ENCODE measurements around the gene SNX21.
"Not testable (repeated sequence)": the region's sequence is repeated elsewhere in the genome, so short reads cannot be mapped to it uniquely, and the experiment has no call there.

The SNX21 gene

GRCh38 chr20:45833030-45833882, at the start of gene SNX21:
SNX21 (plus strand) TSS chr20:45833799; CDS start chr20:45833920, 121 bp downstream.
- no peak for DNase-seq (ENCODE audit: low read depth in 3 of 3, low spot score in 1 of 3)

DNA sequence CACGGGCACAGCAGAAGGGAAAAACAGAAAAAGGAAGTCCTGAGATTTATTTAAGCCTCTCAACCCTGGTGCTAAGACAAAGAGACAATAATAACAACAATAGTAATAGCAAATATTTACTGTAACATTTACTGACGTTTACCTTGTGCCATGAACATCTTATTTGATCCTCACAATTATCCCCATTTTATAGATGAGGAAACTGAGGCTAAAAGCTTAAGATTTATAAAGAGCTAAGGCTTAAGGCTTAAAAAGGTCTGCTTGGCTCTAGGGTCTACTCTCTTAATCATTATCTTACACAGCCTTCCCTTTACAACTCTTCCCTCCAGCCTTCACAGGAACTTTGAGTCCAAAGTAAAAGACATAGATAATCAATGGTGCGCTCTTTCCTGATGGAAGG, 45.2 kb upstream of the SNX21 start:
- no peak for DNase-seq (ENCODE audit: low read depth in 3 of 3, low spot score in 1 of 3)

DNA sequence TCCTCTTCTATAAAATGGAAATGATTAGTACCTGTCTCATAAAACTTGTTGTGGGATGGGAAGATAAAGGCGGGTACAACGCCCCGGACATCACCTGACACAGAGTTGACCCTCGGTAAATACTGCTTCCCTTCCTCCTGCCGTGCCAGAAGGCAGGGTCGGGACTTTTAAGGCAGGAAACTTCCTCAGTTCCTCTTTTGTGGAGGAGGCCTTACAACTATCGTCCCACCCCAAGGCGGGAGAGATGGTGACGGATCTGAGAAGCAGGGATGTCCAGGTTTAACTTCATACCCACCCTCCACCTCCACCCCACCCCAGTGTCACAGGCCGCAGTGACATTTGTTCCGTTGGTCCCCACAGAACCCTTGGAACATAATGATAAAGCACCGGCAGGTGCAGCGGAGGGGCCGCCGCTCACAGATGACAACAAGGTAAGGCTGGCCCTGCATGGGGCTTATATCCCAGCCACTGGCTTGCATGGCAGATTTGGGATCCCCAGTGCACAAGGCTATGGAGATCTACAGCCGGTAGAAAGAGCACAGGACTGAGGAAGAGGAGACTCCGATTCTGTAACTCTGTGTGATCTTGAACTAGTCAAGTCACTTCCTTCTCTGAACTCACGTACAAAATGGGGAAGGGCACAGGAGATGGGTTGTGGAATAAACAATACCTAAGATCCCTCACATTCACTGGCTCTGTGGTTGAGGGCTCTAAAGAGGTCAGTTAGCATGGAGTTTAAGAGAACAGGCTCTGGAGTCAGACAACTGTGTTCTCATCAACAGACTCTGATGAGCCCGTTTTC, 41.1 kb upstream of the SNX21 start:
- no peak for DNase-seq (ENCODE audit: low read depth in 3 of 3, low spot score in 1 of 3)

DNA sequence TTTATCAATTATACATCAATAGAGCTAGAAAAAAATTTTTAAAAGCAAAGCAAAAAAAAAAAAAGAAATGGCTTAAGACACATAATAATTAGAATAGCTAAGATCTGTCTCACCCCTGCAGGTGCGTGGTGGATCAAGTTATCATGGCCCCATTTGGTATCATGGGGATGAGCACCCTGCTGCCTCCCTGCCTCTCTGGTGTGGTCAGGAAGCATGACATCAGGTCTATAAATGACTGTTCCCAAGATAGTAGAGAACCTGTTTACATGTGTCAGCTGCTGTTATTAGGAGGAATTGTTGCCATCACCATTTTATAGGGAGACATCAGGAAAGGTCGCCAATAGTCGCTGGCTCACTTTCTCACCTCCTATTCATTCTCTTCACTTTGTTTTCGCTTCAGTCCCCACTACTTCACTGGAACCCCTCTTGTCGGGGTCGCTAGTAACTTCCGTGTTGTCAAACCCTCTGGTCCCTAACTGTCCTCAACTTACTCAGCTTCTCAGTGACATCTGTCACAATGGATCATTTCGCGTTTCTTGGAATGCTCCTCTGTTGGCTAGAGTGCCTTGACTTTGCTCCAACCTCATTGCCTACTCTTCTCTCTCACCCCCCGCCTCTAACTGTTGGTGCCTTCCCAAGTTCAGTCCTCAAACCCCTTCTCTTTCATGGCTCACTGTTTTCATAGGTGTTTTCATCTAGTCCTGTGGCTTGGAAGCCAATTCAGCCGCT, 37.1 kb upstream of the SNX21 start:
- no peak for DNase-seq (ENCODE audit: low read depth in 3 of 3, low spot score in 1 of 3)

DNA sequence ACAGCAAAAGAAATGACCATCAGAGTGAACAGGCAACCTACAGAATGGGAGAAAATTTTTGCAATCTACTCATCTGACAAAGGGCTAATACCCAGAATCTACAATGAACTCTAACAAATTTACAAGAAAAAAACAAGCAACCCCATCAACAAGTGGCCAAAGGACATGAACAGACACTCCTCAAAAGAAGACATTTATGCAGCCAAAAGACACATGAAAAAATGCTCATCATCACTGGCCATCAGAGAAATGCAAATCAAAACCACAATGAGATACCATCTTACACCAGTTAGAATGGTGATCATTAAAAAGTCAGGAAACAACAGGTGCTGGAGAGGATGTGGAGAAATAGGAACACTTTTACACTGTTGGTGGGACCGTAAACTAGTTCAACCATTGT, 36.1 kb upstream of the SNX21 start:
- not testable (repeated sequence) for DNase-seq (ENCODE audit: low read depth in 3 of 3, low spot score in 1 of 3)

DNA sequence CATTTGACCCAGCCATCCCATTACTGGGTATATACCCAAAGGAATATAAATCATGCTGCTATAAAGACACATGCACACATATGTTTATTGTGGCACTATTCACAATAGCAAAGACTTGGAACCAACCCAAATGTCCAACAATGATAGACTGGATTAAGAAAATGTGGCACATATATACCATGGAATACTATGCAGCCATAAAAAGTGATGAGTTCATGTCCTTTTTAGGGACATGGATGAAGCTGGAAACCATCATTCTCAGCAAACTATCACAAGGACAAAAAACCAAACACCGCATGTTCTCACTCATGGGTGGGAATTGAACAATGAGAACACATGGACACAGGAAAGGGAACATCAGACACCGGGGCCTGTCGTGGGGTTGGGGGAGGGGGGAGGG, 35.6 kb upstream of the SNX21 start:
- DNase-seq (ENCODE audit: low read depth in 3 of 3, low spot score in 1 of 3) = not testable (repeated sequence)

- peak in 2 of 3 donors; percentile 25 to 28 for DNase-seq (ENCODE audit: low read depth in 3 of 3, low spot score in 1 of 3)
Measured at GRCh38 chr20:45798935-45799642, 34.5 kb upstream of the SNX21 start.

DNA sequence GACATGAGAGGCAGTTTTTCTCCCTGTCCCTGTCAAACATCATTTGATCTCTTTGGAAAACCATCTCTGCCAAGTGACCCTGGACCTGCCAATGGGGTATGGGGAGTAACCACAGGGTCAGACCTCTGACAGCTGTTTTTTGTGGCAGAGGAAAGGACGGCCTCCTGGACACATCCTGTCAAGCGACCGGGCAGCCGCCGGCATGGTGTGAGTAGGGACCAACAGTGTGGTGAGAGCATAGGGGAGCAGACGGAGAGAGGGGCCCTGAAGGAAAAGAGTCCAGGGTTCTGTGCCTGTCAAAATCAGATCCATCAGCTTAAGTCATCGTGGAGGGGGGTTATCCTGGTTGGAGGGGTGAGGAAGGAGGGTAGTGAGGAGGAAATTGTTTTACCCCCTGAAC, 31.7 kb upstream of the SNX21 start:
- DNase-seq (ENCODE audit: low read depth in 3 of 3, low spot score in 1 of 3) = no peak

DNA sequence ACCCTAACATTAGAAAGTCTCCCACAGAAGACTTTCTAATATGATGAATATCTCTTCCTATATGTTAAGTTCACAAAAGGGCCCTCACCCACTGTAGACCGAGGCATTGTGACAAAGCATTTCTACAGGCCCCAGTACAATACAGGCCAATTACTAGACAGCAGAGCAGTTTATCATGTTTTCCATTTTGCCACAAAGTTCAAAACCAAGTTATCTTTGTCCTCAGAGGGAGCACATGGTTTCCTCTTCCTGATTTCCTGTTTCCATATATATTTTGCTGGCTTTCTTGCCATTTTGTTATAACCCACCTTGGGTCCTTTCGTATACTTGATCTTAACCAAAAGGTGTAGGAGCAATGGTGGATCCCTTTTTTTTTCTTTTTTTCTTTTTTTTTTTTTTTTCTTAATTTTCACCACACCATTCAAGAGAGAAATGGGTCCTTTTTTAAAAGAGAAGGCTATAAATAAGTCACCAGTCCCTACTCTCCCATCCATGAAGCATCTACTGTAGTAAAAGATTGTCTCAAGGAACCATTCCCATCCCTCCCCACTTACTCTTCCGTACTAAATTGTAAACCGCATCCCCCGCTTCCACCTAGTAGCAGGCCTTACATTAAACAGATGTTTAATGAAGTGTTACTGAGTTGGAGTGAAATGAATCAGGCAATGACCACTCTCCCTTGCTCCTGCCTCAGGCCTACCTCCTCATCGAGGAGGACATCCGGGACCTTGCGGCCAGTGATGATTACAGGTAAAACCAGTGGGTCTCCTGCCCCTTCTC, 23.2 kb upstream of the SNX21 start:
- DNase-seq (ENCODE audit: low read depth in 3 of 3, low spot score in 1 of 3) = no peak

DNA sequence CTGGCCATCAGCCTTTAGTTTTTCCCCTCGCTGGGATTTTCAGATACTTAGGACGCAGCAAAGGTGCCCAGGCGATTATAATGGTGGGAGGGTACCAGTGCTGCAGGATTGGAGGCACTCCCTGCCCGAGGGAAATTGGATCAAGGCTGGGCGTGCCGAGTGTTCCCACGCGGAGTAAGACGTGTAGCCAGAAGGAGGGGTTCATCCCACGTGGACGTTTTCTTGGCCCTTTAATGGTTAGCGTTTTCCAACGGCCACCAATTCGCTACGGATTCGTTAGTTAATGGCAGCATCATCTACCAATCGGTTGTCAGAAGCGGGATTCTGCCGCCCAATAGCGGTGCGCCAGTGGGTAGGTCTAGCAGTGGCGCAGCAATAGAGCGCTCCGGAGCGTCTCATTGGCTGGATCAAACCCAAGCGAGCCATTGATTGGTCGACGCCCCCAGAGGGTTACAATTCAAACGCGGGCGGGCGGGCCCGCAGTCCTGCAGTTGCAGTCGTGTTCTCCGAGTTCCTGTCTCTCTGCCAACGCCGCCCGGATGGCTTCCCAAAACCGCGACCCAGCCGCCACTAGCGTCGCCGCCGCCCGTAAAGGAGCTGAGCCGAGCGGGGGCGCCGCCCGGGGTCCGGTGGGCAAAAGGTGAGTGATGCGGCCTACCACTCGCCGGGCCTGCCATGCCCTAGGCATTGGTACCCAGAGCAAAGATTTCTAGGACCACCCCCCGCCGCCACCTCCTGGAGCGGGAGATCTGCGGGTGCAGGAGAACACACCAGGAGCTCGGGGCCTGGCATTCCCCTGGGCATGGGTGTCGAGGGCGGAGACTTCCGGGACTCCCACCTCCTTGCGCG, 21.2 kb upstream of the SNX21 start, which contains the start of gene UBE2C:
UBE2C (plus strand) TSS at position 488 of the 849 bp plus-strand sequence; CDS start at position 540, 52 bp downstream.
- DNase-seq (ENCODE audit: low read depth in 3 of 3, low spot score in 1 of 3) = peak; percentile 80 to 86 (median 85)

GRCh38 chr20:45813006-45813340, 20.6 kb upstream of the SNX21 start:
- DNase-seq (ENCODE audit: low read depth in 3 of 3, low spot score in 1 of 3) = no peak

GRCh38 chr20:45813489-45813888, 20.1 kb upstream of the SNX21 start:
- DNase-seq (ENCODE audit: low read depth in 3 of 3, low spot score in 1 of 3) = no peak

- DNase-seq (ENCODE audit: low read depth in 3 of 3, low spot score in 1 of 3) = no peak
Measured at GRCh38 chr20:45814314-45814713, 19.3 kb upstream of the SNX21 start.

GRCh38 chr20:45816951-45817350, 16.6 kb upstream of the SNX21 start:
- DNase-seq (ENCODE audit: low read depth in 3 of 3, low spot score in 1 of 3) = no peak

DNA sequence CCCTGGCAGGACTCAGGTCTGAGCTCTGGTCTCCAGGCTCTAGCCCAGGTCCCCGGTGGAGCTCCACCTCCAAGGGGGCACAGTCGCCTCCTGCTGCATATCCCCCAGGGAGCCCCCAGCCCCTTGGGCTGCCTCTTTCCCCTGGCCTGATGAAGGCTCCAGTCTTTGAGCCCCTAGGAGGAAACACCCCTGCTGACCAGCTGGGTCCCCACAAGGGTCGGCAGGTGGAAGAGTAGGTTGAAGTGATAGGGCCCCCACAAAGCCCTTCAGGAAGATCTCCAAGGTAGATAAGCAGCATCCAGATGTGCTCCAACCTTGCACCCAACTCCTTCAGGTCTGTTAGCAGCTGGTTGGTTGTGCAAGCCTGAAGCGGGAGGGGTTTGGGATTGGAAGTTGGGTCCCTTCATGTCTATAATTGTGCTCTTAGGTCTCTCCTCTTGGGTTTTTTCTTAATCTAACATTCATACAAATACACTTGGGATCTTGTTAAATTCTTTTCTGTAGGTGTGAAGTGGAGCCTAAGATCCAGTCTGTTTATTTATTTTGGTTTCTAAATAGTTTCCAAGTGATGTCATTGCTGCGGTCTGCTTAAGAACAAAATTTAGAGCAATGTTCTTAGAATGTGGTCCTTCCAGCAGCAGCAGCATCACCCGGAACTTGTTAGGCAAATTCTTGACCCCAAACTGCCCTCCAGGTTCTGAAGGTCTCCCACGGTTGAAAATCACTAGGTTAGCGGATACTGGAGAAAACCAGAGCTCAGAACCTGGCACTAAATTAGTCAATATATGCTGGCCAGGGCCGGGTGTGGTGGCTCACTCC, 16.0 kb upstream of the SNX21 start:
- no peak for DNase-seq (ENCODE audit: low read depth in 3 of 3, low spot score in 1 of 3)

DNA sequence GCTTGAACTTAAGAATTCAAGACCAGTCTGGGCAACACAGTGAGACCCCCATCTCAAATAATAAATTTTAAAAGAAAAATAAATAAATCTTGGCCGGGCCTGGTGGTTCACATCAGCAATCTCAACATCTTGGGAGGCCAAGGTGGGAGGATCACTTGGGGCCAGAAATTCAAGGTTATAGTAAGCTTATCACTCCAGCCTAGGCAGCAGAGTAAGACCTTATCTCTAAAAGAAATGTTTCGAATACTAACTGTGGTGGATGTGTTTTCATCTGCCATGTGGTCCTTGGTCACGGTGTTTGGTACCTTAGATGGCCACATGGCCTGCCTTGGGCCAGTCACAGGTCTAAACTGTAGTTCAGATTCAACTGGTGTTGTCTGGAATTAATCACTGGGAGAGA, 15.4 kb upstream of the SNX21 start:
- DNase-seq (ENCODE audit: low read depth in 3 of 3, low spot score in 1 of 3) = no peak

DNA sequence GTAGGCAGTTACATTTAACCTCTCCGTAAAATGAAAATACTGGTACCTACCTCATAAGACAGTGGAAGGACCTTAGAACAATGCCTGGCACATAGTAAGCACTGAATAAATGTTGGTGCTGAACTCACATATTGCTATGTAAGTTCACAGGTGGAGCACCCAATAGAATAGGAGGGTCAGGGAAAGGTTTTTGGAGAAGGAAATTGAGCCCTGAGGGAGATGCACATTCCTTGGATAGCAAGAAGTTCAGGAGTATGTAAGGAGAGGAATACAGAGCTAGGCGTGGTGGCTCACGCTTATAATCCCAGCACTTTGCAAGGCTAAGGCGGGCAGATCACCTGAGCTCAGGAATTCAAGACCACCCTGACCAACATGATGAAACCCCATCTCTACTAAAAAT, 14.1 kb upstream of the SNX21 start:
- DNase-seq (ENCODE audit: low read depth in 3 of 3, low spot score in 1 of 3) = no peak

- no peak for DNase-seq (ENCODE audit: low read depth in 3 of 3, low spot score in 1 of 3)
Measured at GRCh38 chr20:45821947-45822346, 11.7 kb upstream of the SNX21 start.
